Transverse colon (tissue), 4 donors: ENCODE data around the gene KLHL22. TPM values are rescaled to one million over a fixed set of nuclear protein-coding genes. Genes with fewer than 3 reads are reported as not detected.

ENCODE experiments used
- DNase-seq: peaks from one replicate; pipeline ENCODE4 v3.0.0-alpha.2; 2019
- H3K27ac ChIP-seq, 4 donors: fragments of 200-600 bp; sonication (generic); 2 replicates each; pipeline ENCODE4 v1.5.1; 2016 to 2018; ENCODE audit warnings: inconsistent platforms in 4 of 4
- H3K27me3 ChIP-seq: fragments of 200-600 bp; sonication (generic); 2 replicates; pipeline ENCODE4 v1.5.1; 2017; ENCODE audit warnings: inconsistent platforms
- H3K36me3 ChIP-seq, 4 donors: fragments of 200-600 bp; sonication (generic); 2 replicates each; pipeline ENCODE4 v1.5.1; 2017 to 2019; ENCODE audit warnings: inconsistent platforms in 4 of 4
- H3K4me1 ChIP-seq, 4 donors: fragments of 200-600 bp; sonication (generic); 2 replicates each; pipeline ENCODE4 v1.5.1; 2017 to 2020; ENCODE audit warnings: inconsistent platforms in 4 of 4
- H3K4me3 ChIP-seq, 4 donors: fragments of 200-600 bp; sonication (generic); 1 replicate in 1 of 4; 2 replicates in 3 of 4; pipeline versions ENCODE4 v1.5.1 to v1.6.1; 2017 to 2019; ENCODE audit warnings: inconsistent platforms in 4 of 4
- H3K9me3 ChIP-seq, 2 donors: fragments of 200-600 bp; sonication (generic); 2 replicates each; pipeline ENCODE4 v1.5.1; 2017 to 2019; ENCODE audit warnings: inconsistent platforms in 2 of 2
- EP300 ChIP-seq: sonication (generic); formaldehyde crosslinking; IDR thresholded peaks from one replicate; pipeline ENCODE4 v1.6.1; 2017; ENCODE audit warnings: antibody characterized with exemption, low read depth
- POLR2A ChIP-seq: fragments of 450-650 bp; IDR thresholded peaks from one replicate; pipeline ENCODE4 v1.6.1; 2016; ENCODE audit warnings: antibody characterized with exemption, mild to moderate bottlenecking, moderate library complexity
- POLR2AphosphoS5 ChIP-seq, 3 donors: sonication (generic); formaldehyde crosslinking; IDR thresholded peaks; one replicate each; pipeline ENCODE4 v1.6.1; 2016; ENCODE audit warnings: antibody characterized with exemption in 3 of 3
- WGBS, 2 donors: methylation state at CpG; one replicate each; pipeline ENCODE4 v1.1.5; 2018; ENCODE audit warnings: low coverage in 1 of 2; 5-methylcytosine and 5-hydroxymethylcytosine counted together
- in situ Hi-C, 4 donors: fragments of 200-750 bp; cut with MboI; loops; one replicate each; pipeline versions ENCODE4 v1.15.0 to v1.15.1; 2017; ENCODE audit warnings: low sequenced_read_pairs in 3 of 4, low pct_ligation_motif_present in 1 of 4, low pct_unique_long_range_greater_than_20kb in 1 of 4
- intact Hi-C: fragments of 100-400 bp; cut with DNase I; formaldehyde crosslinking; loops from one replicate; pipeline ENCODE4 v1.15.1; 2023; ENCODE audit warnings: low total_unique reads
- total RNA-seq, 4 donors: library from RNA; depleted of rRNA; stranded (reverse); fragments of >200 nt; gene quantifications; one replicate each; pipeline ENCODE4 v1.1.0, GENCODE V29; 2016
- TF ChIP-seq, protein P1 (sequence below), 5 experiments: fragments of 200-600 bp in 3 of 5; fragments of 450-650 bp in 2 of 5; sonication (generic) in 3 of 5; IDR thresholded peaks; 1 replicate in 2 of 5; 2 replicates in 3 of 5; pipeline ENCODE4 v1.5.1; 2016 to 2017; ENCODE audit warnings: antibody characterized with exemption in 5 of 5, inconsistent platforms in 3 of 5, mild to moderate bottlenecking in 2 of 5, moderate library complexity in 1 of 5

KLHL22 gene
- total RNA-seq, 4 donors from 2014 or later: 12.7 to 75.9 (median 16.9) TPM

DNA sequence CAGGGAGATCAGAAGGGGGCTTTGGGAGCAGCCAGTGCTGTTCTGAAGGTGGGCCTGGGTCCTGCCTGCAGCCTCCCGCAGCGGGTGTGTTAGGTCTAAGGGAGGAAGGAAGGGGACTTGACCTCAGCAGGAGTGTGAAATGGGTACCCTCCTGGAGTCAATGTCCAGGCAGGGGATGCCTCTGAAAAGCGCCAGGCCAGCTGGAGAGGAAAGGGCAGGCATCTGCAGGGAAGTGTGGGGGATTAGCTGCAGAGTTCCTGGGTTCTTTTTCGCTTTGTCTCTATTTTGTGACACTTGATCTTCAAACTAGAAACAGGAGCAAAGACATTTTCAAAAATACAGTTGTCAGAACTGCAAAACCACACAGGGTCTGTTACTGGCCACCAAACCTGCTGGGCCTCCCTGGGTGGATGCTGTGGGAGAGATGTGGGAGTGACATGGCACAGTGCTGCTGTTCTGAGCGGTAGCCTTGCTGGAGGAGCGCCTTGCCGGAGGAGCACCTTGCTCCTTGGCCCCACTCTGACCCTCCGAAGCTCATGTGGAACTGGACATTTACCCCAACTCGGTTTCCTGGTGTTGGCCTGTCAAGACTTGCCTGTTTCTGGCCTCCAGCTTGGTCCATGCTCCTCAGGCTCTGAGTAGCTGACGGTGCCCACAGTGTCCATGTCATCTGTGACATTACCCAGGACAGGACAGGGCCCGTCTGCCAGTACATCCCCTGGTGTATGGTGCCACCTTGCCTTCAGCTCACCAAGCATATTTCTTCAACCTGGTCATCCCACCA, 37.7 kb upstream of the KLHL22 start:
- in situ Hi-C loops: no loop called here
- intact Hi-C loops: no loop called here
- WGBS, 2 donors: 83% methylated on average over 11 of the region's 11 CpGs; no CpG with 5 or more reads in 1 of the 2 donors

DNA sequence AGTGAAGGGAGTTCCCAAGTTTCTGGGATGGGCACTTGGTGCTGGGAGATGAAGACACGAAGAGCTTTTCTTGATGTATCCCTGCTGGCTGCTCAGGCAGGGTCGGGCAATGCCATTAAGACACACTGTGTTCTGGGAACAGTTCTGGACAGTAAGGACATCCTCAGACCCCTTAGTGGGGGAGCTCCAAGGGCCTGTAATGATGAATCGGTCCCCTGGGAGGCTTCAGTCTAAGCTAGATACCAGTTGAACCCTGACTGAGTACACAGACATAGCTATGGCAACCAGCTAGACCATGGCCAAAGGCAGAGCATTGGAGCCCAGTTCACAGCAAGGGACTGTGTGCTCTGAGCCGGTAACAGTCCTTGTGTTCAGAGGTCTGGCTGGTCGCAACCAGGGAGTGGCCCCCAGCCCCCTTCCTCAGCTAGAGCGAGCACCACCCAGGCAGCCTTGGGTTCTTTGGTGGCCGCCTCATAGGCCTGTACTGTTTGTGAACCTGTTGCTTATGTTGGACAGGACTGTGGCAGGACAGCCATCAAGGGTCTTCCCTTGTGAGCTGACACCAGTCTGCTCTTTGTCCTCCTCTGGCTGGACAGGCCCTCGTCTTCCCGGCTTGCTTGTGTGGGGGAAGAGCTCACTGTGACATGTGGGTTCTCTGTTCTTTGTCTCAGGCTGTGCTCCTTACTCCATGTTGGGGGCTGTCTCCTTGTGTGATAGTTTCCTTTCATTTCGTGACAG, 36.8 kb upstream of the KLHL22 start:
- H3K4me3 ChIP-seq: no peak overlapping the region
- 78 to 88% methylated on average over 1 to 10 of the region's 10 CpGs for whole genome bisulfite sequencing, 2 donors
- in situ Hi-C loops: no loop called here
- H3K4me1 ChIP-seq: peaks cover 36 to 54% (median 41%) of the 10 kb centered on the region in 4 donors
- H3K9me3 ChIP-seq: no peaks in the 10 kb centered on the region
- no peaks in the 10 kb centered on the region for H3K36me3 ChIP-seq
- H3K27me3 ChIP-seq: no peaks in the 10 kb centered on the region
- TF ChIP-seq POLR2AphosphoS5 (IDR thresholded peaks at IDR 0.05): no peak
- TF ChIP-seq, protein P1, sequence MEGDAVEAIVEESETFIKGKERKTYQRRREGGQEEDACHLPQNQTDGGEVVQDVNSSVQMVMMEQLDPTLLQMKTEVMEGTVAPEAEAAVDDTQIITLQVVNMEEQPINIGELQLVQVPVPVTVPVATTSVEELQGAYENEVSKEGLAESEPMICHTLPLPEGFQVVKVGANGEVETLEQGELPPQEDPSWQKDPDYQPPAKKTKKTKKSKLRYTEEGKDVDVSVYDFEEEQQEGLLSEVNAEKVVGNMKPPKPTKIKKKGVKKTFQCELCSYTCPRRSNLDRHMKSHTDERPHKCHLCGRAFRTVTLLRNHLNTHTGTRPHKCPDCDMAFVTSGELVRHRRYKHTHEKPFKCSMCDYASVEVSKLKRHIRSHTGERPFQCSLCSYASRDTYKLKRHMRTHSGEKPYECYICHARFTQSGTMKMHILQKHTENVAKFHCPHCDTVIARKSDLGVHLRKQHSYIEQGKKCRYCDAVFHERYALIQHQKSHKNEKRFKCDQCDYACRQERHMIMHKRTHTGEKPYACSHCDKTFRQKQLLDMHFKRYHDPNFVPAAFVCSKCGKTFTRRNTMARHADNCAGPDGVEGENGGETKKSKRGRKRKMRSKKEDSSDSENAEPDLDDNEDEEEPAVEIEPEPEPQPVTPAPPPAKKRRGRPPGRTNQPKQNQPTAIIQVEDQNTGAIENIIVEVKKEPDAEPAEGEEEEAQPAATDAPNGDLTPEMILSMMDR (IDR thresholded peaks at IDR 0.05): no peak
- no peak for TF ChIP-seq POLR2A
- TF ChIP-seq EP300: no peak
- no peak for DNase-seq
- H3K27ac ChIP-seq: peak overlapping the region; percentile 74 to 84 (median 78)
- intact Hi-C loops: no loop called here

More for the DNA sequence above, 37.7 kb upstream of the KLHL22 start:
- H3K27me3 ChIP-seq: no peaks in the 10 kb centered on the region
- H3K4me3 ChIP-seq: no peak overlapping the region
- H3K27ac ChIP-seq: peak overlapping the region; percentile 74 to 84 (median 78)
- no peaks in the 10 kb centered on the region for H3K36me3 ChIP-seq
- peaks cover 36 to 54% (median 41%) of the 10 kb centered on the region in 4 donors for H3K4me1 ChIP-seq
- H3K9me3 ChIP-seq: no peaks in the 10 kb centered on the region
- no peak for DNase-seq
- TF ChIP-seq, protein P1 (IDR thresholded peaks at IDR 0.05): no peak
- TF ChIP-seq POLR2AphosphoS5 (IDR thresholded peaks at IDR 0.05): peak in 1 of 3 donors; percentile 11
- TF ChIP-seq POLR2A: no peak

DNA sequence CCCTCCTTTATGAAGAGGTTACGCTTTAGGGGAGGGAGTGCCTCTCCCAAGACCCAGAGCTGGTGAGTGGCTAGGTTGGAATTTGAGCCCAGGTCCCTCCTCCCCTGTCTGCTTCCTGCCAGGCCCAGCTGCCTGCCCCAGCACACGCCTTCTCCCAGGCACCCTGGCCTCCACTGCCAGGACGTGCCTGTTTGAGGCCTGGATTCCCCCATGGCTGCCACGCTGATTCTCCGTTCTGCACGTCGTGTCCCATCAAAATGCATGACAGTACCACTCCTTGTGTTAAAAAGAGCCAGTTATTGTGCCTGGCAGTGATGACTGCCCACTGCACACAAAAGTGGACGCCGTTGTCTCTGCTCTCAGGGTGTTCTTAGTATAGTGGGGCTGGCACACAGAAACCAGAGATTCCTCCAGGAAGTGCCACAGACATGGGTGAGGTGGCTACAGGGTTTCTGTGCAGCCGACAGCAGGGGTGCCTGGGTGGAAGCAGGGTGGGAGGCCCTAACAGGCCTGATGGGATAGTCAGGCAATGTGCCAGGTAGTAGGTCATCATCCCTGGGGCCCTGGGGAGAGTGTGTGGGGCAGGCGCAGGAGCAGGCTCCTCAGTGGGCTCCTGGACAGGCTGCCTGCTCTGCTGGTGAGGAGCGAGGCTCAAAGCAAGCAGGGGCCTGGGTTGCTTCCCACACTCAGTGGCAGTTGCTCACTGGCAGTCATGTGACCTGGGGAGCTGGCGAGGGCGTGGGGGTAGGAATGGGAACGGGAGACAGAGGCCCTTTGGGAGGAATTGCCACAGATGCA, 36.0 kb upstream of the KLHL22 start:
- WGBS, 2 donors: 42% methylated on average over 15 of the region's 15 CpGs; no CpG with 5 or more reads in 1 of the 2 donors
- H3K4me1 ChIP-seq: peaks cover 36 to 56% (median 43%) of the 10 kb centered on the region in 4 donors
- peak overlapping the region; percentile 74 to 84 (median 78) for H3K27ac ChIP-seq
- H3K9me3 ChIP-seq: no peaks in the 10 kb centered on the region
- no peak overlapping the region for H3K4me3 ChIP-seq
- no peaks in the 10 kb centered on the region for H3K36me3 ChIP-seq
- TF ChIP-seq POLR2A: no peak
- TF ChIP-seq POLR2AphosphoS5 (IDR thresholded peaks at IDR 0.05): peak in 2 of 3 donors; percentile 27 to 41
- H3K27me3 ChIP-seq: no peaks in the 10 kb centered on the region
- in situ Hi-C loops (no loop called here), intact Hi-C loops (no loop called here)
- DNase-seq: peak; percentile 72

DNA sequence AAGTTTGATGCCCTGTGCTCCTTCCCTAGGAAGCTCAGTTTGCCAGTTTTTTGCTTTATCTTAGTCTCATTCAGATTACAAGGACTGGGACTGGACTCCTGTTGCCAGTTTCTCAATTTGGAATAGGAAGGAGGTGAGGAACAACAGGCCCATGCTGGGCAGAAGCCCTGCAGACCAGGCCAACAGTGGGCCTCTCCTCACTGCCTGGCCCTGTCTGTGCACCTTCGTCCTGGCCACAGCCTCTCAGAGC, 35.5 kb upstream of the KLHL22 start:
- in situ Hi-C loops: no loop called here
- H3K4me1 ChIP-seq: peaks cover 36 to 52% (median 43%) of the 10 kb centered on the region in 4 donors

More for the DNA sequence above, 35.5 kb upstream of the KLHL22 start:
- H3K4me3 ChIP-seq: no peak overlapping the region
- H3K27me3 ChIP-seq: no peaks in the 10 kb centered on the region
- 40% methylated on average over 1 of the region's 1 CpG; no CpG with 5 or more reads in 1 of the 2 donors for WGBS, 2 donors
- DNase-seq: no peak
- intact Hi-C loops: no loop called here
- TF ChIP-seq POLR2AphosphoS5 (IDR thresholded peaks at IDR 0.05) (no peak), POLR2A (no peak), EP300 (no peak)
- TF ChIP-seq, protein P1 (IDR thresholded peaks at IDR 0.05): no peak
- peak overlapping the region; percentile 74 to 84 (median 78) for H3K27ac ChIP-seq
- peaks cover 0 to 4% (median 0%) of the 10 kb centered on the region in 4 donors for H3K36me3 ChIP-seq
- no peaks in the 10 kb centered on the region for H3K9me3 ChIP-seq
